GM19395 (cell line): ENCODE data around the gene ZNF107.
"Not testable (repeated sequence)": the region's sequence is repeated elsewhere in the genome, so short reads cannot be mapped to it uniquely, and the experiment has no call there.

Experiments
- ATAC-seq: cut with Tn5 transposase; IDR thresholded peaks from one replicate; pipeline ENCODE4 v1.9.1; 2021; ENCODE audit warnings: mild to moderate bottlenecking, moderate library complexity; ENCODE audit not compliant: unreplicated experiment

Gene ZNF107

DNA sequence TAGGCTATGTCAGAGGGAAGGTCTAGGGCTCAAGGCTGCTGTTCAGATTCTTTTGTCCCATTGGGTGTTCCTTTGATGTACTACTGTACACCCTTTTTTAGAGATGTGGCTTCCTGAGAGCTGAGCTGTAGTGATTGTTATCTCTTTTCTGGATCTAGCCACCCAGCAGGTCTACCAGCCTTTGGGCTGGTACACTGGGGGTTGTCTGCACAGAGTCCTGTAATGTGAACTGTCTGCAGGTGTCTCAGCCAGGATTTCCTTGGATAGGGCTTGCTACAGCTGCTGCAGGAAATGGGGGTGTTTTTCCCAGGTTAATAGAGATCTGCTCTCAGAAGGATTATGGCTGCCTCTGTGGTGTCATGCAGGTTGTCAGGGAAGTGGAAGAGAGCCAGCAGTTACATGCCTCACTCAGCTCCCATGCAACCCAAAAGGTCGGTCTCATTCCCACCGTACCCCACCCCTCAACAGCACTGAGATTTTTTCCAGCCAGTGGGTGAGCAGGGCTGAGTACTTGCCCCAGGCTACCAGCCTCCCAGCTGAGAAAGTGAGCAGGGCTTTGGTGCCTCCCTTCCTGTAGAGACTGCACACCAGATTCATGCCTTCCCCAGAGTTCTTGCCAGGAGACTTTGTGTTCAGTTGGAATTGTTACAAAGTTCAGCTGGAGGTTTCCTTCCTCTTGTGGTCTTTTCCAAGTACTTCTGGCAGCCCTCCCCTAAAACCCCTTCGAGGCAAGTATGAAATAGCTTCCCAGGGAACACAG is 63.3 kb downstream of the ZNF107 start:
- no peak for ATAC-seq

DNA sequence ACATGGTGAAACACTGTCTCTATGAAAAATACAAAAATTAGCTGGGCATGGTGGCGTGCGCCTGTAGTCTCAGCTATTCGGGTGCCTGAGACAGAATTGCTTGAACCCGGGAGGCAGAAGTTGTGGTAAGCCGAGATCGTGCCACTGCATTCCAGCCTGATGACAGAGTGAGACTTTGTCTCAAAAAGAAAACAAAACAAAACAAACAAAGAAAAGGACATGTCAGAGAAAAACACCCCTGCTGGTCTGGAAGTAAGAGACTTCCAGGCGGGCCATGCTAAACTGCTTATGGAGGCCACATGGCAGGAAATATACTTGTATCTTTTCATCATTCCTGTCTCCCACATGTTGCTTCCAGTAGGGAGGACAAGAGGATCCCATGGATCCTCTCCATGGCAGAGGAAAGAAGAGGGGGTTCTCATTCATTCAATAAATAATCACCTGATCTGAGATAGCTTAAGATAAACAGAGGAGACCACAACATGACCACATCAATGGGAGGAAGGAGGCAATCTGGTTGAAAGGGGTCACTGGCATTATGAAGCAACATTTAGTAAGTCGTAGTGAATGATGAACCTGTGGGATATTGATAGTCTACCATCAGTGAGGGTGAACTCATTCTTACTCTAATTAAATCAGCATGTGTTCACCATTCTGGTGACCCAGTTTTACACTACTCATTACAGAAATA is 67.8 kb downstream of the ZNF107 start:
- ATAC-seq, result no peak

DNA sequence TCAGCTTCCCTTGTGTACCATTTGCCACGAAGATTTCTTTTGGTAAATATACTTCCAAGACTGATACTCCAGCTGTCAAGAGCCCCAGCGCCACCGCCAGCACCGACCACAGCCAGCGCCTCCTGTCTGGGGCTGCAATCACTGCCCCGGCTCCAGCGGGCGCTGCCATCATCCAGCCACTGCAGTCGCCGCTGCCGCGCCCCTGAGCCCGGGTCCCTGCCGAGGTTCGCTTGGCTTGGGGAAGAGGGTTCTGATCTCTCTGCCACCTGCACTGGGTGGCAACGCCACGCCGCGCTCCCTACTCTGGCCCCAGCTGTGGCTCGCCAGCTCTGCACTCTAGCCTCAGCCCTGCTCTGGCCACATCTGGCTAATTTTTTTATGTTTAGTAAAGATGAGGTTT is 70.6 kb downstream of the ZNF107 start:
- ATAC-seq, result no peak

DNA sequence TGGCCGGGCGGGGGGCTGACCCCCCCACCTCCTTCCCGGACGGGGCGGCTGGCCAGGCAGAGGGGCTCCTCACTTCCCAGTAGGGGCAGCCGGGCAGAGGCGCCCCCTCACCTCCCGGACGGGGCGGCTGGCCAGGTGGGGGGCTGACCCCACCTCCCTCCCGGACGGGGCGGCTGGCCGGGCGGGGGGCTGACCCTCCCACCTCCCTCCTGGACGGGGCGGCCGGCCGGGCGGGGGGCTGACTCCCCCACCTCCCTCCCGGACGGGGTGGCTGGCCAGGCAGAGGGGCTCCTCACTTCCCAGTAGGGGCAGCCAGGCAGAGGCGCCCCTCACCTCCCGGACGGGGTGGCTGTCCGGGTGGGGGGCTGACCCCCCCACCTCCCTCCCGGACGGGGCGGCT is 72.5 kb downstream of the ZNF107 start:
- ATAC-seq, result not testable (repeated sequence)

DNA sequence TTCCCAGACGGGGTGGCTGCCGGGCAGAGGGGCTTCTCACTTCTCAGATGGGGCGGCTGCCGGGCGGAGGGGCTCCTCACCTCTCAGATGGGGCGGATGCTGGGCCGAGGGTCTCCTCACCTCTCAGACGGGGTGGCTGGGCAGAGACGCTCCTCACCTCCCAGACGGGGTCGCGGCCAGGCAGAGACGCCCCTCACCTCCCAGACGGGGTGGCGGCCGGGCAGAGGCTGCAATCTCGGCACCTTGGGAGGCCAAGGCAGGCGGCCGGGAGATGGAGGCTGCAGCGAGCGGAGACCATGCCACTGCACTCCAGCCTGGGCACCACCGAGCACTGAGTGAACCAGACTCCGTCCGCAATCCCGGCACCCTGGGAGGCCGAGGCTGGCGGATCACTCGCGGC is 73.0 kb downstream of the ZNF107 start:
- ATAC-seq, result not testable (repeated sequence)

DNA sequence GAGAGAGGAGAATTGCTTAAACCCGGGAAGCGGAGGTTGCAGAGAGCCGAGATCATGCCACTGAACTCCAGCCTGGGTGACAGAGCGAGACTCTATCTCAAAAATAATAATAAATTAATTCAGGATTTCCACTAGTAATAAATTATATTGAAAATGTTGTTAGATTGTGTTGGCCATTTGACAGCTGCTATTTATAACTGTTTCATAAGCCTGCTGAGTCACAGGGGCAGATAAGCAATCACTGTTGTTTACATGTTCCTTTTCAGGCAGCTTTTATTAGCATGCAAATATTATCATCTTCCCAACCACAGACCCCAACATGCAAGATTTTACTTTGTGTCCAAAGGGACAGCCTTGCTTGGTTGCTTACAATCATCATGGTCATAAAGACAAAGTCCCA is 78.7 kb downstream of the ZNF107 start:
- ATAC-seq, result no peak

DNA sequence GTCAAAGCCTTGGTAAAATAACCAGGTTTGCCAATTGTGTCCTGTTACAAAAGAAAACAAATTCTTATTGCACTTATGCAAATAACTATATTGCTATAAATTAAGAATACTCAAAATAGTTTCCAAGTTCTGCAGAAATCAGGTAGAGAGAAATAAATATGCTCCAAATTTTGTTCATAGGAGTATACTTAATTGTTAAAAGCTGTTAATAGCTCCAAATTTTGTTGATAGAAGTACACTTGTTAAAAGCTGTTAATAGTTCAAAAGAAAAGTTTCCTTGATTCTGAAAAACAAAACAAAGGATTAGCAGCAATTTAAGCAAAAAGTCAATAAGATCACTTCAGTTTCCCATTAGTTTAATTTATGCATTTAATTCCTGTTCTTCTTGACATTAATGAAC is 81.9 kb downstream of the ZNF107 start:
- no peak for ATAC-seq

DNA sequence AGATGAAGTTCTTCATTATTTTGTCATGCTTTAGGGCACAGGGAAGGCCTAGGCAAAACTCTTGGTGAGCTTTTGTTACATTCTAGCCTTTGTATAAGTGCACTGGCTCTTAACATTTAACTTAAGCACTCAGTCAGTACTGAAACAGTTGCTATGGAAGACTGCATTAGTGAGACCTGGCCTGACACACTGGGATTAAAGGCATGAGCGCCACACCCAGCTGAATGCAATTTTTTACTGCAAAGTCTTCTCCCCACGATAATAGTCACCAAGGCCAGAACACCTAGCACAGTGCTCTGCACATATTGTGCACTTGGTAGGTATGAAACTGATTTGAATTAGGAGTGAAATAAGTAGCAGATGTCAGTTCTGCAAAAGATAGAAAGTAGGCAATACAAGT is 87.1 kb downstream of the ZNF107 start:
- no peak for ATAC-seq

DNA sequence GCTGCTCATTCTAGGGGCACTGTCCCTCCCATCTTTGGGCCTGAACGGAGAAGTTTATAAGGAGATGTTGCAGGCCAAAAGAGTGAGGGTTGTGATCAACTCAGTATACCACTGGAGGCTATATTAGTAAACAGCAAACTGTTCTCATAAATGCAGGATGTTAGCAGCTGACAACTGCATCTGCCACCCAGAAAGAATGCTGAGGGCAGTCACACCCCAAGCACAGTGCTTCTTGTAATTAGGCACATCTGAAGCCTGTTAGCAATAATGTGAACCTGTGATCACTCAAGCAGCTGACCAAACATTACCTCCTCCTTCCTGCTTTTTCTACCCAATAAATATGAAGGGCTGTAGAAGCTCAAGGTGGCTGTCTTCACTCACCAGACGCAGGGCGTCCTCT is 89.9 kb downstream of the ZNF107 start:
- no peak for ATAC-seq

DNA sequence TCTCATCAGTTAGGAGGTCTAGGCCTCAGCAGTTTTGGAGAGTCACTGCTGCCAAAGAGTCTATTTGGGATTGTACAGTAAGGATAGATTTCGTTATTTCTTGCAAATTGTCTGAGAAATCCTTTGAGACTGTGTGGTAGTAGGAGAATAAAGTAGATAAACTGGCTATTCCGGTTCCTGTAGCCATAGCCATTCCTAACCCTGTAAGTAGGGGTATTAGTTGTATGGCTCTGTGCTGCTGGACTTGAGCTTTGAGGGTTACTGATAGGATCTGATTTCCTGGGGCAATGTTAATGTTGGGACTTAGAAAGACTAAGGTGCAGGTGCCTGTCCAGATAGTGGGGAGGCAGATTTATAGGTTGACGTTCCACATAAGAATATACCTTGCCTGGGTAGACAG is 92.2 kb downstream of the ZNF107 start:
- ATAC-seq, result no peak
